Suprapubic skin (tissue), 4 donors: Measurements from ENCODE around the gene LRP4. TPM values are rescaled to one million over a fixed set of nuclear protein-coding genes. Genes with fewer than 3 reads are reported as not detected.

Experiments used
- DNase-seq, 2 donors: peaks; one replicate each; pipeline ENCODE4 v3.0.0-alpha.2; 2019; ENCODE audit warnings: low spot score in 2 of 2
- H3K27ac ChIP-seq: fragments of 200-600 bp; sonication (generic); one replicate; pipeline ENCODE4 v1.5.1; 2019
- H3K27me3 ChIP-seq: fragments of 200-600 bp; sonication (generic); one replicate; pipeline ENCODE4 v1.5.1; 2019
- H3K36me3 ChIP-seq: fragments of 200-600 bp; sonication (generic); one replicate; pipeline ENCODE4 v1.5.1; 2019
- H3K4me1 ChIP-seq: fragments of 200-600 bp; sonication (generic); one replicate; pipeline ENCODE4 v1.5.1; 2019
- H3K4me3 ChIP-seq: fragments of 200-600 bp; sonication (generic); one replicate; pipeline ENCODE4 v1.5.1; 2019; ENCODE audit warnings: mild to moderate bottlenecking
- H3K9me3 ChIP-seq: fragments of 200-600 bp; sonication (generic); one replicate; pipeline ENCODE4 v1.5.1; 2019
- EP300 ChIP-seq: sonication (generic); formaldehyde crosslinking; IDR thresholded peaks from one replicate; pipeline ENCODE4 v1.6.1; 2017; ENCODE audit warnings: antibody characterized with exemption
- POLR2A ChIP-seq, 2 donors: fragments of 450-650 bp; IDR thresholded peaks; one replicate each; pipeline ENCODE4 v1.6.1; 2017; ENCODE audit warnings: antibody characterized with exemption in 2 of 2, mild to moderate bottlenecking in 2 of 2, moderate library complexity in 2 of 2
- POLR2AphosphoS5 ChIP-seq, 3 donors: sonication (generic); formaldehyde crosslinking; IDR thresholded peaks; one replicate each; pipeline ENCODE4 v1.6.1; 2017; ENCODE audit warnings: antibody characterized with exemption in 3 of 3
- WGBS: methylation state at CpG from one replicate; pipeline ENCODE4 v1.1.5; 2018; 5-methylcytosine and 5-hydroxymethylcytosine counted together
- total RNA-seq, 4 donors: library from RNA; depleted of rRNA; stranded (reverse); fragments of >200 nt; gene quantifications; one replicate each; pipeline ENCODE4 v1.1.0, GENCODE V29; 2016
- TF ChIP-seq, protein P1 (sequence below), 2 donors: fragments of 200-600 bp in 1 of 2; fragments of 450-650 bp in 1 of 2; sonication (generic) in 1 of 2; IDR thresholded peaks; one replicate each; pipeline ENCODE4 v1.5.1; 2016 to 2019; ENCODE audit warnings: antibody characterized with exemption in 2 of 2, mild to moderate bottlenecking in 1 of 2, moderate library complexity in 1 of 2

The LRP4 gene
- total RNA-seq, 4 donors from 2014 or later, result 52.2 to 308 (median 90.4) TPM

DNA sequence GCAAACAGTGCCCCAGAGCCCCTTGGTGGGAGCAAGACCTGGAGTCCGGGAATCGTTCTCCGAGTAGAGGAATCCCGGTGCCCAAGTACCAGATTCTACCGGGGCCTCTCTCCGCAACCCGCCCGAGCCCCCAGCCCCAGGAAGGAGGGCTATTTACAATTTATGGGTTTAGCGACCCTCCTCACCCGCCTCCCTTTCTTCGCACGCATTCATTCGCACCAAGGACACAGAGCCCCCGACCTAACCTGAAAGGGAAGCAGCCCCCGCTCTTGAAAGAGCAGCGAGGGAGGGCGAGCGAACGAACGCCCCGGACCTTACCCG, 628 bp downstream of the LRP4 start:
- Histone ChIP-seq H3K4me1 (peaks cover 77% of the 10 kb centered on the region), H3K36me3 (no peaks in the 10 kb centered on the region), H3K27ac (peak overlapping the region; percentile 82), H3K9me3 (no peaks in the 10 kb centered on the region), H3K4me3 (peak overlapping the region; percentile 63), H3K27me3 (no peaks in the 10 kb centered on the region)
- DNase-seq, result no peak
- TF ChIP-seq EP300, result no peak
- TF ChIP-seq, protein P1, sequence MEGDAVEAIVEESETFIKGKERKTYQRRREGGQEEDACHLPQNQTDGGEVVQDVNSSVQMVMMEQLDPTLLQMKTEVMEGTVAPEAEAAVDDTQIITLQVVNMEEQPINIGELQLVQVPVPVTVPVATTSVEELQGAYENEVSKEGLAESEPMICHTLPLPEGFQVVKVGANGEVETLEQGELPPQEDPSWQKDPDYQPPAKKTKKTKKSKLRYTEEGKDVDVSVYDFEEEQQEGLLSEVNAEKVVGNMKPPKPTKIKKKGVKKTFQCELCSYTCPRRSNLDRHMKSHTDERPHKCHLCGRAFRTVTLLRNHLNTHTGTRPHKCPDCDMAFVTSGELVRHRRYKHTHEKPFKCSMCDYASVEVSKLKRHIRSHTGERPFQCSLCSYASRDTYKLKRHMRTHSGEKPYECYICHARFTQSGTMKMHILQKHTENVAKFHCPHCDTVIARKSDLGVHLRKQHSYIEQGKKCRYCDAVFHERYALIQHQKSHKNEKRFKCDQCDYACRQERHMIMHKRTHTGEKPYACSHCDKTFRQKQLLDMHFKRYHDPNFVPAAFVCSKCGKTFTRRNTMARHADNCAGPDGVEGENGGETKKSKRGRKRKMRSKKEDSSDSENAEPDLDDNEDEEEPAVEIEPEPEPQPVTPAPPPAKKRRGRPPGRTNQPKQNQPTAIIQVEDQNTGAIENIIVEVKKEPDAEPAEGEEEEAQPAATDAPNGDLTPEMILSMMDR (IDR thresholded peaks at IDR 0.05), result no peak
- no peak for TF ChIP-seq POLR2A (IDR thresholded peaks at IDR 0.05)
- no peak for TF ChIP-seq POLR2AphosphoS5 (IDR thresholded peaks at IDR 0.05)
- 0% methylated on average over 9 of the region's 22 CpGs for WGBS

DNA sequence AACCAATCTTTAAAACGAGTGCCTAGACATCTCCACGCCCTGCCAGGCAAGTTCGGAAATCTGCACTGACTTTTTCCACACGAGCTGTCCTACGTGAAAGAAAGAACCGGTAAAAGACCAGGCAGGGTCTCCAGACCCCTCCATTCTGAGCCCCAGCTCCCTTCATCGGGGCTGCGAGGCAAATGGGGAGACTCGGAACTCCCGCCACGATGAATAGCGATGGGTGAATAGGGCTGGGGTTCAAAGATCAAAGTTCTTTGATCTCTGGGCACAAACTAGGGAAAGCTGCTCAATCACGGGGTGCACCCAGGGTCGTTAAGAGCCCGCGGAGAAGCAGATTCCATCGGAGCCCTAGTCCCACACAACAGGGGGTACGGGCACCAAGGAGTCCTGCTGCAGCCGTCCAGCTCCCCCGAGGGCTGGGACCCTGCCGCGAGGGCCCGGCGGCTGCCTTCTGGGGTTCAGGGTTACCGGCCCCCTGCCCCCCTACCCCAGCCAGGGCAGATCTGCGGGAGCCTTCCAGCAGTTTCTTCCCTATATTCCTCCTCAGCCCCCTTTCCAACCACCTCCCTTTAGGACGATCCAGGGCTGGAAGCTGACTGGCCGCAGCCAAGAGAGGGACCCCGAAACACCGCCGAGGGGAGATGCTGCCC, 1.1 kb downstream of the LRP4 start:
- Histone ChIP-seq H3K4me1 (peaks cover 81% of the 10 kb centered on the region), H3K9me3 (no peaks in the 10 kb centered on the region), H3K4me3 (peak overlapping the region; percentile 63), H3K27ac (peak overlapping the region; percentile 82), H3K36me3 (no peaks in the 10 kb centered on the region), H3K27me3 (no peaks in the 10 kb centered on the region)
- TF ChIP-seq POLR2AphosphoS5 (IDR thresholded peaks at IDR 0.05) (no peak), EP300 (no peak), POLR2A (IDR thresholded peaks at IDR 0.05) (no peak)
- TF ChIP-seq, protein P1 (IDR thresholded peaks at IDR 0.05), result no peak
- DNase-seq, result no peak
- WGBS, result 0% methylated on average over 22 of the region's 31 CpGs

DNA sequence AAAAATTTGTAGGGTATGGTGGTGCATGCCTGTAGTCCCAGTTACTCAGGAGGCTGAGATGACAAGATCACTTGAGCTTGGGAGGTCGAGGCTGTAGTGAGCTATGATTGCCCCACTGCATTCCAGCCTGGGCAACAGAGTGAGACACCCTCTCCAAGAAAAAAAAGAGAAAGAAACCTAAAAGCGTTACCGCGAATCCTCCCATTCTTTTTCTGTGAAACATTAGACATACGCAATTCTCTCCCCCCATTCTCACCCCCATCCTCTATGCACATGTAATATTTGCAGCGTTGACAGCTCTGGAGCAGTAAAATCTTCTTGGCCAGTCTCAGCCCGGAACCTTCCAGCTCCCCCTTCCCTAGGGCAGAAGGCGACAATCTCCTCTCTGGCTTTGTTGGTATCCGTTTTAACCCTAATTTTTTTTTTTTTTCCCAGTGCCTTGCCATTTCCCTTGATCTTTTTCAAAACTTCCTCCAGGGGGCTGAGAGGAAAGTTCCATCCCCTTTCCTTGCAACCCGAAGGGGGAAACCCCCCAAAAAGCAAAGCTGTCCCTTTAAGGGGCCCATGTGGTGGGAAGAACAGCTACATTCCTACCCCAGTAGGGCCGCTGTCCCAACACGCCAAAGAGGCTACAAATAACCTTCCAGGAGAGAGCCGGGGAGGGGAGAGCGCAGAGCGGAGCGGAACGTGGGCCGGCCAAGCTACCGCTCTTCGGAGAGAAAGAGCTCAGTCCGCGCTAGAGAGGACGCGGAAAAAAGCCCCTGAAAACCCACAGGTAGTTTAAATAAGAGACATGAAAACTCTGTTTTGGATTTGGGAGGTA, 1.9 kb downstream of the LRP4 start:
- Histone ChIP-seq H3K4me1 (peaks cover 82% of the 10 kb centered on the region), H3K9me3 (no peaks in the 10 kb centered on the region), H3K36me3 (no peaks in the 10 kb centered on the region), H3K27me3 (no peaks in the 10 kb centered on the region), H3K4me3 (peak overlapping the region; percentile 63), H3K27ac (peak overlapping the region; percentile 82)
- TF ChIP-seq POLR2AphosphoS5 (IDR thresholded peaks at IDR 0.05) (peak in 1 of 3 donors; percentile 48), EP300 (no peak)
- no peak for DNase-seq
- WGBS, result 4% methylated on average over 22 of the region's 24 CpGs

DNA sequence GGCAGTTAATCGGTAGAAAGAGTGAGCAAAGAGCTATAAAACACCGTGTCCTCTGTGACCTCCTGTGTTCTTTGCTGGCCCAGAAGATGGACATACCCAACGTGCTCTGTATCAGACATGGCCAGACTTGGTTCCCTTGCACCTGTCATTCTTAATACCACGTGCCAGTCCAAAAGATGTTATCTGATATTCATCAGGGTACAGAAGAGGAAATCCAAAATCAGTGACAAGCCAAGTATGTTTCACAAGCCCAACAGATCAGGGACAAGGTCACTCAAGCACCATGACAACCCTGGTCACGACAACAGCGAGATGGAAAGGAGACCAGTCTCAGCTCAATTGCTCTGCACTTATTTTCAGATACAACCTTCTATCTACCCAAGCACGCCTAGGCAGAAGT, 3.4 kb downstream of the LRP4 start:
- Histone ChIP-seq H3K36me3 (no peaks in the 10 kb centered on the region), H3K9me3 (no peaks in the 10 kb centered on the region), H3K27ac (no peak overlapping the region), H3K4me3 (no peak overlapping the region), H3K4me1 (peaks cover 67% of the 10 kb centered on the region), H3K27me3 (no peaks in the 10 kb centered on the region)
- TF ChIP-seq, protein P1 (IDR thresholded peaks at IDR 0.05), result no peak
- TF ChIP-seq POLR2AphosphoS5 (IDR thresholded peaks at IDR 0.05) (no peak), EP300 (no peak), POLR2A (IDR thresholded peaks at IDR 0.05) (no peak)
- DNase-seq, result no peak
- WGBS, result 50% methylated on average over 7 of the region's 7 CpGs

DNA sequence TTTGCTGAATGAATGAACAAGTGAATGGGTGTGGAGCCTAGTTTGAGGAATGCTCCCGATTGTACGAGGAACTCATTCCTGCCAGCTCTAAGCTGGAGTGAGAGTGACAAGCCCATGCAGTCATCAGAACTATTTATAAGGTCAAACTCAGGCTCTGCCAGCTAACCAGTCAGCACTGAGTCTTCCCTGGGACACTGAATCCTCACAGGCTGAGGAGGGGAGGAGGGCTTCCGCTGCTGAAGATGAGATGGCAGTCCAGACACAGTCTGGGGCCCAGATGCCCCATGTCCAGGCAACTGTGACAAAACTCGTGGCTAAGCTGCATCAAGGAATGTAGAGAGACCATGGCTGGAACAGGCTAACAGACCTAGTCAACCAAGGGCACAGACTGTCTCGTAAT, 4.0 kb downstream of the LRP4 start:
- WGBS, result 15% methylated on average over 5 of the region's 5 CpGs
- H3K27ac ChIP-seq, result no peak overlapping the region
- no peak overlapping the region for H3K4me3 ChIP-seq
- DNase-seq, result no peak
- no peak for TF ChIP-seq EP300
- TF ChIP-seq POLR2AphosphoS5 (IDR thresholded peaks at IDR 0.05), result peak in 1 of 3 donors; percentile 44
- peaks cover 62% of the 10 kb centered on the region for H3K4me1 ChIP-seq
- H3K36me3 ChIP-seq, result no peaks in the 10 kb centered on the region
- no peaks in the 10 kb centered on the region for H3K27me3 ChIP-seq
- no peaks in the 10 kb centered on the region for H3K9me3 ChIP-seq

DNA sequence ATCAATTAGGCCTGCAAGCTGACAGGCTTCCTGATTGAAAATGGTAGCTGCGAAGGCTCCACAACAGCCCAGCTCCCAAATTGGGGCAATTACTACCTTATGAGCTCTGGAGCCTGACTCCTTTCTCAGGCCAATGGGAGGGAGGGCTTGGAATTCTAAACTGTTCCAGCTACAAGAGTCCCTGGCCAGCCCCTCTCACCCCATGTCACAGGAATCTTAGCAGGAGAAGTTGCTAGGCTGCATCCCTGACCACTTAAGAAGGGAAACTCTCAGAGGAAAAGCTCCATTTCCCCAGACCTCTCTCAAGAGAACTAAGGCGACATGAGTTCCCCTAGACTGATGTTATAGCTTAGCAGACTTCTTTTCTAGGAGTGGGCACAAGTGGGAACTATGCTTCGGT, 4.9 kb downstream of the LRP4 start:
- peaks cover 53% of the 10 kb centered on the region for H3K4me1 ChIP-seq
- no peaks in the 10 kb centered on the region for H3K36me3 ChIP-seq
- H3K4me3 ChIP-seq, result no peak overlapping the region
- WGBS, result 69% methylated on average over 3 of the region's 3 CpGs
- H3K9me3 ChIP-seq, result no peaks in the 10 kb centered on the region
- no peak for DNase-seq
- no peak overlapping the region for H3K27ac ChIP-seq
- no peak for TF ChIP-seq POLR2AphosphoS5 (IDR thresholded peaks at IDR 0.05)
- TF ChIP-seq, protein P1 (IDR thresholded peaks at IDR 0.05), result no peak
- no peak for TF ChIP-seq EP300
- no peak for TF ChIP-seq POLR2A (IDR thresholded peaks at IDR 0.05)
- no peaks in the 10 kb centered on the region for H3K27me3 ChIP-seq
